Activated CD4-positive, CD25-positive, alpha-beta regulatory T cell treated with anti-CD3 and anti-CD28 coated beads, Interleukin-2, amount 50 U/mL, for 24 hours (primary cell): ENCODE measurements around the gene SPRR1A.

Source experiments
- ATAC-seq, 2 donors: fragments of 150-1000 bp; cut with Tn5 transposase; one replicate each; pipeline ENCODE4 v1.10.0; 2021; ENCODE audit warnings: mild to moderate bottlenecking in 1 of 2, moderate library complexity in 1 of 2

SPRR1A gene

DNA sequence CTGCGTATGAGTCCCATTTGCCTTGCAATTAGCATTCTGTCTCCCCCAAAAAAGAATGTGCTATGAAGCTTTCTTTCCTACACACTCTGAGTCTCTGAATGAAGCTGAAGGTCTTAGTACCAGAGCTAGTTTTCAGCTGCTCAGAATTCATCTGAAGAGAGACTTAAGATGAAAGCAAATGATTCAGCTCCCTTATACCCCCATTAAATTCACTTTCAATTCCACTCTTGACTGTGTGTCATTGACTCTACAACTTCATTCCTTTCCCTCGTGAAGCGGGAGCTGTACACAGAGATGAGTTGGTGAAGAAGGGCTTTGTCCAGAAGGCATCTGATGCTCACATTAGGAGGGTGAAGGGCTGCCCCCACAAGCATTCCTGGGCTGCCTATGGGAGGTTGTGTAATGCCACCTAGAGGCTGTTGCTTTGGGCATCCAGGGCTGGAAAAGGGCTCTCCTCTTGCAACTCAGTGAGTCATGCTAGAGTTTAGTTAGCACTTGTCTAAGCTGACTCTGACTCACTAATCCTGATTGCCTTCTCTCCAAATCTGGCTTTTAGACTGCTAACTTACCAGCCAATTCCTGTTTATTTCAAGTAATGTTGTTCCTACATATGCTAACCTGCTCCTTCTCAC, 48.9 kb downstream of the SPRR1A start:
- ATAC-seq = no peak

- ATAC-seq = no peak
Measured at GRCh38 chr1:153035211-153035610, 51.3 kb downstream of the SPRR1A start.
